ENCODE data around the gene TINAGL1. TPM values are rescaled to one million over a fixed set of nuclear protein-coding genes. Genes with fewer than 3 reads are reported as not detected.

The TINAGL1 gene
- total RNA-seq, 6 donors from 2014 or later = 71.3 to 191 (median 120) TPM

DNA sequence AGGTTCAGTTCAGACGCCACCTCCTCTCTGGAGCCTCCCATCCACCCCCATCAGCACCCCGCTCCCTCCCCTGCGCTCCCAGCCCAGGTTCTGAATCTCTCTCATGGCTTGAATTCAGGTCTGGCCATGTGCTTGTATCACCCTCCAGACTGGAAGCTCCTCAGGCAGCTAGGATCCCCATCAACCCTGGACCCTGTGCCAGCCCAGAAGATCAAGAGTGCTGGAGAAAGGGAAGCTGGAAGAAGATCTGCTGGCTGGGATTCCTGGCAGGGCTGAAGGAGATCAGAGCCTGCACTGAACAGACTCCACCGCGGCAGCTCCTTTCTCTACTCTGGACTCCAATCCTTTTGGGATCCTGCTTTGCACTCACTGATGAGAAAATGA, 11.7 kb upstream of the TINAGL1 start:
- H3K4me3 ChIP-seq = no peak overlapping the region
- no peaks in the 10 kb centered on the region for H3K27me3 ChIP-seq
- no peaks in the 10 kb centered on the region for H3K36me3 ChIP-seq
- TF ChIP-seq POLR2AphosphoS5 (IDR thresholded peaks at IDR 0.05) (no peak), POLR2A (IDR thresholded peaks at IDR 0.05) (no peak), EP300 (IDR thresholded peaks at IDR 0.05) (no peak)
- TF ChIP-seq, protein P1, sequence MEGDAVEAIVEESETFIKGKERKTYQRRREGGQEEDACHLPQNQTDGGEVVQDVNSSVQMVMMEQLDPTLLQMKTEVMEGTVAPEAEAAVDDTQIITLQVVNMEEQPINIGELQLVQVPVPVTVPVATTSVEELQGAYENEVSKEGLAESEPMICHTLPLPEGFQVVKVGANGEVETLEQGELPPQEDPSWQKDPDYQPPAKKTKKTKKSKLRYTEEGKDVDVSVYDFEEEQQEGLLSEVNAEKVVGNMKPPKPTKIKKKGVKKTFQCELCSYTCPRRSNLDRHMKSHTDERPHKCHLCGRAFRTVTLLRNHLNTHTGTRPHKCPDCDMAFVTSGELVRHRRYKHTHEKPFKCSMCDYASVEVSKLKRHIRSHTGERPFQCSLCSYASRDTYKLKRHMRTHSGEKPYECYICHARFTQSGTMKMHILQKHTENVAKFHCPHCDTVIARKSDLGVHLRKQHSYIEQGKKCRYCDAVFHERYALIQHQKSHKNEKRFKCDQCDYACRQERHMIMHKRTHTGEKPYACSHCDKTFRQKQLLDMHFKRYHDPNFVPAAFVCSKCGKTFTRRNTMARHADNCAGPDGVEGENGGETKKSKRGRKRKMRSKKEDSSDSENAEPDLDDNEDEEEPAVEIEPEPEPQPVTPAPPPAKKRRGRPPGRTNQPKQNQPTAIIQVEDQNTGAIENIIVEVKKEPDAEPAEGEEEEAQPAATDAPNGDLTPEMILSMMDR (IDR thresholded peaks at IDR 0.05) = no peak
- 86% methylated on average over 5 of the region's 5 CpGs for WGBS, 2 donors
- H3K27ac ChIP-seq = no peak overlapping the region
- peaks cover 3 to 6% (median 4%) of the 10 kb centered on the region in 4 donors for H3K4me1 ChIP-seq
- no peaks in the 10 kb centered on the region for H3K9me3 ChIP-seq
- DNase-seq (no peak), ATAC-seq (ENCODE audit: low FRiP score in 2 of 2) (peak in 1 of 2 donors; percentile 27)

GRCh38 chr1:31567956-31568570, 8.3 kb upstream of the TINAGL1 start:
- H3K27ac ChIP-seq = no peak overlapping the region
- ATAC-seq (ENCODE audit: low FRiP score in 2 of 2) (no peak), DNase-seq (no peak)
- H3K36me3 ChIP-seq = no peaks in the 10 kb centered on the region
- H3K4me3 ChIP-seq = no peak overlapping the region
- 77 to 82% methylated on average over 10 of the region's 10 CpGs for WGBS, 2 donors
- H3K27me3 ChIP-seq = no peaks in the 10 kb centered on the region
- TF ChIP-seq, protein P1 (IDR thresholded peaks at IDR 0.05) = no peak
- TF ChIP-seq POLR2A (IDR thresholded peaks at IDR 0.05) (no peak), EP300 (IDR thresholded peaks at IDR 0.05) (no peak), POLR2AphosphoS5 (IDR thresholded peaks at IDR 0.05) (no peak)
- peaks cover 12 to 27% (median 18%) of the 10 kb centered on the region in 4 donors for H3K4me1 ChIP-seq
- no peaks in the 10 kb centered on the region for H3K9me3 ChIP-seq

GRCh38 chr1:31568895-31569595, 7.3 kb upstream of the TINAGL1 start:
- Histone ChIP-seq H3K4me1 (peaks cover 20 to 36% (median 28%) of the 10 kb centered on the region in 4 donors), H3K4me3 (no peak overlapping the region), H3K27ac (no peak overlapping the region), H3K27me3 (no peaks in the 10 kb centered on the region), H3K36me3 (no peaks in the 10 kb centered on the region), H3K9me3 (no peaks in the 10 kb centered on the region)
- DNase-seq (peak; percentile 58 to 84), ATAC-seq (ENCODE audit: low FRiP score in 2 of 2) (peak; percentile 28 to 72)
- peak in 1 of 2 donors; percentile 9 for TF ChIP-seq POLR2AphosphoS5 (IDR thresholded peaks at IDR 0.05)
- TF ChIP-seq, protein P1 (IDR thresholded peaks at IDR 0.05) = no peak
- TF ChIP-seq POLR2A (IDR thresholded peaks at IDR 0.05) = no peak
- TF ChIP-seq EP300 (IDR thresholded peaks at IDR 0.05) = no peak
- 71 to 78% methylated on average over 3 to 11 of the region's 11 CpGs for WGBS, 2 donors

- ATAC-seq (ENCODE audit: low FRiP score in 2 of 2) = no peak
- Histone ChIP-seq H3K27ac (no peak overlapping the region), H3K27me3 (no peaks in the 10 kb centered on the region), H3K4me3 (no peak overlapping the region), H3K9me3 (no peaks in the 10 kb centered on the region), H3K36me3 (no peaks in the 10 kb centered on the region), H3K4me1 (peaks cover 22 to 42% (median 35%) of the 10 kb centered on the region in 4 donors)
- TF ChIP-seq EP300 (IDR thresholded peaks at IDR 0.05) (no peak), POLR2AphosphoS5 (IDR thresholded peaks at IDR 0.05) (no peak), POLR2A (IDR thresholded peaks at IDR 0.05) (no peak)
- TF ChIP-seq, protein P1 (IDR thresholded peaks at IDR 0.05) = no peak
- DNase-seq = no peak
- 91 to 93% methylated on average over 13 of the region's 13 CpGs for WGBS, 2 donors
These were observed 6.6 kb upstream of the TINAGL1 start for GRCh38 chr1:31569596-31570173.
